ENCODE measurements around the gene MT1A.

DNA sequence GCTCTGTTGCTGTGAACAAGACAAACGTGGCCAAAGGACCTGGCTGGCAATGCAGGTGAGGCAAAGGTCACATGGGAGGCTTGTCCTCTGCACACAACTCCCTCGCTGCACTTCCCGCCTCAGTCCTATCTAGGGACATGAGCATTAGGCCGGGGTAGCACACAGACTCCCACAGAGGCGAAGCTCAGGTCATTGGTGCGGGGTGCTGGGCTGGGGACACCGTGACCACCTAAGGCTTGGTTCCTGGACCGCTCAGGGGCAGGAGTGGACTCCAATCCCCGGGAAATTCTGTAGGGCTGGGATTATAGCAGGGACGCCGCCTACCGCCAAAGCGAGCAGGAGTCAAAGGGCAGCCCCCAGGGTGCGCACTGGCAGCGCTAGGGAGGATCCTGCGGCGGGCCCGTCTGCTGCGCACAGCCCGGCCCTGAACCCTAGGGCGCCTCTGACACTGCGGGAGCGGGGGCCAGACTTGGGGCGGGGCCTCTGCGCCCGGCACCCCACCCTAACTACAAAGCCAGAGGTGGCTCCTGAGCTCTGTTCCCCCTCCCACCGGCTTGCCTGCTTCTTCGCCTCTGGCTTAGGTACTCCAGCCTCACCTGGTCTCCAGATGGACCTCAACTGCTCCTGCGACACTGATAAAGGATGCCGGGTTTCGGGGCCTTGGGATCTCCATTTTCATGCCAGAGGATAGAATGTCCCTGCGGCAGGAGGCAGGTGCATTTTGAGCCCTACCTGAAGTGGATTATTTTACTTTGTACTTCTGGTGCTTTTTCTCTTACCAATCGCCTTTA is 9.4 kb downstream of the MT1A start:
- TF ChIP-seq CTCF (IDR thresholded peaks at IDR 0.05 in 2 of 3, conservative IDR thresholded peaks at IDR 0.05 in 1 of 3; ENCODE audit: control insufficient read depth in 2 of 3, extremely low read depth in 1 of 3, insufficient read depth in 1 of 3, low read depth in 3 of 3, low read length in 3 of 3) = no peak
- TF ChIP-seq NFYB (IDR thresholded peaks at IDR 0.05; ENCODE audit: insufficient read depth, low read depth, low read length) = no peak
- no peak for TF ChIP-seq CREM (IDR thresholded peaks at IDR 0.05; ENCODE audit: low read depth)

Data from GM12878 (cell line).